Activated naive CD8-positive, alpha-beta T cell treated with anti-CD3 and anti-CD28 coated beads for 36 hours (primary cell): Measurements from ENCODE around the gene USP35. TPM values are rescaled to one million over a fixed set of nuclear protein-coding genes. Genes with fewer than 3 reads are reported as not detected.
"Not testable (repeated sequence)": the region's sequence is repeated elsewhere in the genome, so short reads cannot be mapped to it uniquely, and the experiment has no call there.

Source experiments
- DNase-seq: peaks from one replicate; pipeline ENCODE4 v3.0.0; 2021
- H3K27ac Mint-ChIP-seq: one replicate; pipeline ENCODE4 v1.8.0; 2022; ENCODE audit warnings: mild to moderate bottlenecking, moderate library complexity, mixed read lengths
- H3K27me3 Mint-ChIP-seq: one replicate; pipeline ENCODE4 v1.8.0; 2022; ENCODE audit warnings: mild to moderate bottlenecking, mixed read lengths
- H3K36me3 Mint-ChIP-seq: one replicate; pipeline ENCODE4 v1.8.0; 2021; ENCODE audit warnings: mild to moderate bottlenecking, mixed read lengths
- H3K4me1 Mint-ChIP-seq: one replicate; pipeline ENCODE4 v1.8.0; 2021; ENCODE audit warnings: mixed read lengths
- H3K4me3 Mint-ChIP-seq: one replicate; pipeline ENCODE4 v1.8.0; 2022; ENCODE audit warnings: mild to moderate bottlenecking, moderate library complexity, mixed read lengths
- H3K9me3 Mint-ChIP-seq: one replicate; pipeline ENCODE4 v1.8.0; 2022; ENCODE audit warnings: mixed read lengths
- total RNA-seq, 2 experiments: library from RNA; stranded (reverse); gene quantifications; one replicate each; pipeline ENCODE4 v1.2.3, GENCODE V29; 2021

USP35 gene
- total RNA-seq, 2 experiments from 2014 or later, result 3.5 to 4.2 TPM

DNA sequence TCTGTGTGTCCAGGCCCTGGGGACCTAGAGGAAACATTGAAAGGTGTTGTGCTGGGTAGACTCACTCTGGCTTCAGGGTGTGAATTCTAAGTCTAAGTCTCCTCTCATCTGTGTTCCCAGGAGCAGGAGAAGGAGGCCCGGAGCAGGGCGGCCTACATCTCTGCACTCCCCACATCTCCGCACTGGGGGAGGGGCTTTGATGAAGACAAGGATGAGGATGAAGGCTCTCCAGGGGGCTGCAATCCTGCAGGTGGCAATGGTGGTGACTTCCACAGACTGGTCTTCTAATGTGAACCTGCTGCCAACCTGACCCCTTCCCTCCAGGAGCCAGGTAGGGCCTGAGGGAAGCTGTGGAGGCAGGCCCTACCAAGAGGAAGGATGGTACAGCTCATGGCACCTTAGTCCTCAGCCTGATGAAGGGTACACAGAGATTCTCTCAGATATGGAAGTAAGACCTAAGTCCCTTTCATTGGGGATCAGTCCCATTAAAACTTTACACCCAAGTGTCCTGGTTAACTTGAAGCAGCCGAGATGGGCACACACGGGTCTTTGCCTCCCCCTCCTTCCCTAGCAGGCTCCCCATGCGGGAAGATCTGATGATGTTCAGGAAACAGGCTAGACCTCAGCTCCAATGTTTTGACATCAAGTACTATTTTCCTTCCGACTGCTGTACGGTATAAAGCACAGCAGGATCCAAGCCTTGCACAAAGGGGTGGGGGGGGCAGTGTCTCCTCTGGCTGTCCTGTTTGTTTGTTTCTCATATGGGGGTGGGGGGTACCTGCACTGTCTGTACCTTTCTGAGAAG lies 25.0 kb downstream of the USP35 start:
- no peaks in the 10 kb centered on the region for H3K27me3 Mint-ChIP-seq
- no peak for DNase-seq
- no peak overlapping the region for H3K27ac Mint-ChIP-seq
- no peaks in the 10 kb centered on the region for H3K4me1 Mint-ChIP-seq
- peaks cover 17% of the 10 kb centered on the region for H3K36me3 Mint-ChIP-seq
- no peak overlapping the region for H3K4me3 Mint-ChIP-seq
- no peaks in the 10 kb centered on the region for H3K9me3 Mint-ChIP-seq

DNA sequence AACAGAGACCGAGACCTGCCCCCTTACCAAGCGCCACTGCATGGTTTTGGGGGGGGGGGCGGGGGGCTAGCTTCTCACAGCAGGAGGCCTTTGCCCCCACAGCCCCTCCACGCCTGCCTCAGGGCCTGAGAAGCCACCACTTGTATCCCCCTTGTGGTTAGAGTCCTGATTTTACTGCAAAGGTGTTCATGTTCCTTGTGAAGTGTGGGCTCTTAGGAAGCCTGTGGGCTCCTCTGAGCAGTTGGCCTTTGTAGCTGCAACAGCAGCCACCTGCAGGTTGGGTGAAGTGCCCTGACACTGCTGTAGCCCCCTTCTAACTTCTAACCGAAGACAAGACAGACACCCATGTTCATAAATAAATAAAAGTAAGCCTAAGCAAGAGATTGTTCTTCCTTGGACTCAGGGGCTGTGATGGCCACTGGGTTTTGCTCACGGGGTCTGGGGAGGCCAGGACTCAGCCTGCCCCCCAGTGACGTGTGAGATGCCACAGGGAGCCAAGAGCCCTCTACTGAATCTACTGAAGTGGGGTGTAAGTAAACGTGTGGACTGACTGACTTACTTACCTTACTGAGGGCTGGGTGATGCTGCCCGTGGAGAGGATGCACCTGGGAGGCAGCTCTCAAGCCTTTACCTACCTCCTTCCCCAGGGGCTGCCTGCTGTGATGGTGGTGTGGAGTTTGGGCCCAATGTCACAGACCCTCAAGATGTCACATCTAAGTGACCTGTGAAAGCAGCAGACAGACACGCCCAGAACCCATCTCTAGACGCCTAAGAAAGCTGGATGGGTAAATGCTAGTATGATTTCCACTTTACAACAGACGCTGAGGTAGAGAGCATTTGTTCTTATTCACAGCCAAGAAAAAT lies 25.8 kb downstream of the USP35 start:
- Mint-ChIP-seq H3K27me3 (no peaks in the 10 kb centered on the region), H3K4me3 (no peak overlapping the region), H3K36me3 (peaks cover 16% of the 10 kb centered on the region), H3K4me1 (no peaks in the 10 kb centered on the region), H3K9me3 (no peaks in the 10 kb centered on the region), H3K27ac (peak overlapping the region; percentile 32)
- DNase-seq, result no peak

GRCh38 chr11:78216021-78216420 lies 27.3 kb downstream of the USP35 start:
- Mint-ChIP-seq H3K27ac (no peak overlapping the region), H3K4me1 (peaks cover 8% of the 10 kb centered on the region), H3K36me3 (peaks cover 8% of the 10 kb centered on the region), H3K4me3 (no peak overlapping the region), H3K27me3 (no peaks in the 10 kb centered on the region), H3K9me3 (no peaks in the 10 kb centered on the region)
- no peak for DNase-seq

- Mint-ChIP-seq H3K9me3 (no peaks in the 10 kb centered on the region), H3K27me3 (no peaks in the 10 kb centered on the region), H3K4me3 (no peak overlapping the region), H3K27ac (no peak overlapping the region), H3K4me1 (peaks cover 8% of the 10 kb centered on the region), H3K36me3 (peaks cover 4% of the 10 kb centered on the region)
- no peak for DNase-seq
These were observed 28.0 kb downstream of the USP35 start for GRCh38 chr11:78216571-78217287.

- Mint-ChIP-seq H3K4me1 (peaks cover 8% of the 10 kb centered on the region), H3K4me3 (no peak overlapping the region), H3K9me3 (no peaks in the 10 kb centered on the region), H3K27ac (no peak overlapping the region), H3K27me3 (no peaks in the 10 kb centered on the region), H3K36me3 (peaks cover 2% of the 10 kb centered on the region)
- no peak for DNase-seq
These were observed 29.2 kb downstream of the USP35 start for GRCh38 chr11:78217650-78218541.

GRCh38 chr11:78218707-78219492 lies 30.2 kb downstream of the USP35 start:
- H3K27me3 Mint-ChIP-seq, result no peaks in the 10 kb centered on the region
- no peaks in the 10 kb centered on the region for H3K9me3 Mint-ChIP-seq
- DNase-seq, result no peak
- H3K36me3 Mint-ChIP-seq, result peaks cover 2% of the 10 kb centered on the region
- H3K4me3 Mint-ChIP-seq, result no peak overlapping the region
- no peak overlapping the region for H3K27ac Mint-ChIP-seq
- H3K4me1 Mint-ChIP-seq, result peaks cover 11% of the 10 kb centered on the region

- Mint-ChIP-seq H3K27me3 (no peaks in the 10 kb centered on the region), H3K36me3 (peaks cover 2% of the 10 kb centered on the region), H3K27ac (no peak overlapping the region), H3K4me1 (peaks cover 11% of the 10 kb centered on the region), H3K4me3 (no peak overlapping the region), H3K9me3 (no peaks in the 10 kb centered on the region)
- DNase-seq, result no peak
These were observed 30.9 kb downstream of the USP35 start for GRCh38 chr11:78219493-78220217.

DNA sequence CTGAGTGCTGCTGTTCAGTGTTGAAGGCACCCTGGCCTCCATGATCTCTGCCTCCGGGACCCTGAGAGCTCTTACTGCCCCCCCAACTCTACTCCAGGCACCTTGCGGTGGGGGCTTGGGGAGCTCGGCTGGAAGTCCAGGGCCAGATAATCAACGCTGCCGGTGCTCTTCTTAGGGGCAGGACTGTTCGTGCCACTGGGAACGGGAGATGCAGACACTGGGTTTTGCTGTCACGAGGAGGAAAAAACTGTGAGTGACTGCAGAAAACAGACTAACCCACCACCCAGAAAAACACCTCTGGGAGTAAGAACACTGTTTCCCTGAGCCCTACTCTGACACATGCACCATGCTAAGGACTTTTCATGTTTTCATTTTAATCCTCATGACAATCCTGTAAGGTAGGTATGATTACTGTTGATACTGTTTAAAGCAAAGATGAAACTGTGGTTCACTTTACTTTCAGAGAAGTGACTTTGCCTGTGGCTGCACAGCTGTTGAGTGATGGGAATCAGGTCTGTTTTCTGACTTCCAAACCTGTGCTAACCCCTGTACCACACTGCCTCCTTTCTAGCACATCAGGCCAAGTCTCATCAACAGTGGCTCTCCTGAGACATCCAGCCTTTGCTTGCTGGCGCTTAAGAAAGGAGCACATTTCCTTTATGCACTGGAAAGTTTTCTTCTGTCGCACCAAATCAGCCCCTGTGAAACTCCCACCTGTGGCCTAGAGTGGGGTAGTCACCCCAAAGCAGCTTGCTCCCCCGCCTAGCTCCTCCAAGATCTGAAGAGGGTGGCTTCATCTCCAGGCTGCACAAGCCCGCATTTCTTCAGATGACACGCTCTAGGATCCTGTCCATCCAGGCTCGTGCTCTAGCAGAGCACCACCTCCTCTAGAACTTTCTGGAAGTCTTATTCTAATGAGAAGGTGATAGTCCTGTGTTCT lies 31.8 kb downstream of the USP35 start:
- DNase-seq, result no peak
- Mint-ChIP-seq H3K27ac (no peak overlapping the region), H3K9me3 (no peaks in the 10 kb centered on the region), H3K4me3 (no peak overlapping the region), H3K27me3 (no peaks in the 10 kb centered on the region), H3K4me1 (peaks cover 11% of the 10 kb centered on the region), H3K36me3 (peaks cover 2% of the 10 kb centered on the region)

- Mint-ChIP-seq H3K4me1 (peaks cover 11% of the 10 kb centered on the region), H3K4me3 (no peak overlapping the region), H3K27ac (no peak overlapping the region), H3K36me3 (peaks cover 2% of the 10 kb centered on the region), H3K9me3 (no peaks in the 10 kb centered on the region), H3K27me3 (no peaks in the 10 kb centered on the region)
- no peak for DNase-seq
These were observed 32.9 kb downstream of the USP35 start for GRCh38 chr11:78221396-78222315.

- H3K4me3 Mint-ChIP-seq, H3K36me3 Mint-ChIP-seq, H3K27ac Mint-ChIP-seq, H3K9me3 Mint-ChIP-seq, DNase-seq, H3K27me3 Mint-ChIP-seq: not testable (repeated sequence)
- H3K4me1 Mint-ChIP-seq, result peaks cover 15% of the 10 kb centered on the region
These were observed 34.0 kb downstream of the USP35 start for GRCh38 chr11:78222726-78223125.

DNA sequence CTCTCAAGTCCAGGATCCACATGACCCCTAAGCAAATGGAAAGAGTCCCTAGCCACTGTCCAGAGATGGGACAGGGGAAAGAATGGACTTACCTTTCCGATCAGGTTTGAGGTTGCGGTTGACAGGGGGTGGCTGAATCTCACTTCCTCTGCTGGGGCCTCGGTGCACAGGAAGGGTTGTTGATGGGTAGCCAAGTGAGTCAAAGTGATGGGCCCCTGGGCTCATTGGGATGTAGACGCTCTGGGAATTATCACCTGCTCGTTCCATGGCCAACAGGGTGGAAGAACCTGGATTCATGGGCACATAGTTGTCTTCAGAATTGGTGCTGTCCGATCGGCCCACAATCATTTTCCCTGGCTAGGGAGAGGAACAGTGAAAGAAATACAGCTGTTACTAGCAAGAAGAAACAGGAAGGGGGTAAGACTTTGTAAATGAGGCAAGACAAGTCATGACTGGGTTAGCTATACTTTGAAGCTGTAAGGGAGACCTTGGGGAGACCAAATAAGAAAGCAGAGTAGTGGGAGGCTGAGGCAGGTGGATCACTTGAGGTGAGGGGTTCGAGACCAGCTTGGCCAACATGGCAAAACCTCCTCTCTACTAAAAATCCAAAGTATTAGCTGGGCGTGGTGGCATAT lies 34.7 kb downstream of the USP35 start:
- no peak overlapping the region for H3K27ac Mint-ChIP-seq
- H3K27me3 Mint-ChIP-seq, result no peaks in the 10 kb centered on the region
- no peak for DNase-seq

More for the DNA sequence above, 34.7 kb downstream of the USP35 start:
- H3K4me1 Mint-ChIP-seq, result peaks cover 15% of the 10 kb centered on the region
- no peaks in the 10 kb centered on the region for H3K36me3 Mint-ChIP-seq
- no peak overlapping the region for H3K4me3 Mint-ChIP-seq
- no peaks in the 10 kb centered on the region for H3K9me3 Mint-ChIP-seq
